OCI-LY1 (cell line): ENCODE data around the gene SDCBP2.

ENCODE experiments used
- CTCF ChIP-seq: fragments of 200-600 bp; sonication (generic), shearing (Covaris generic); IDR thresholded peaks from 2 replicates; pipeline ENCODE4 v1.5.1; 2017; ENCODE audit warnings: mild to moderate bottlenecking, antibody characterized with exemption, low read length, moderate library complexity, mixed read lengths
- EZH2 ChIP-seq: fragments of 200-600 bp; sonication (generic), shearing (Covaris generic); IDR thresholded peaks from 2 replicates; pipeline ENCODE4 v1.8.0; 2017; ENCODE audit warnings: borderline replicate concordance, mixed run types, mild to moderate bottlenecking, antibody characterized with exemption, low read length, moderate library complexity, mixed read lengths

GRCh38 chr20:1338096-1338495, 9.2 kb upstream of the SDCBP2 start:
- TF ChIP-seq CTCF (no peak), EZH2 (no peak)
